ENCODE measurements around the gene PAPPA2.

The PAPPA2 gene

DNA sequence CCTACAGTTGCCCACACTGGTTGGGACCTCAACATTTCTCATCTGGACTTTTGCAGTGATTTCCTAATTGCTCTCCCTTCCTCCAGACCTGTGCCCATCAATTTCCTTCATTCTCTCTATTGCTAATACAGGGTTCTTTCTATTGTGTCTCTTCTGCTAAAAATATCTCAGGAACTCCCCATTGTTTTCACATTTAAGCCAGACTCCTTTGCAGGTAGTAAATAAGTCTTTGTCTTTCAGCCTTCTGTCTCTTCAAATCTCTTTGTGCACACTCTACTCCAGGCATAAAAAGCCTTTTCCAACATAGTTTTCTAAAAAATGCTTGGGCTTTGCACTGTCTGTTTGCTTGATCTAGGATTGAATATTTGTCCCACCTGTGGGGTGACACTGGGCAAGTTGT lies 340.6 kb downstream of the PAPPA2 start:
- DNase-seq (ENCODE audit: low read depth) = no peak

- DNase-seq (ENCODE audit: low read depth) = no peak
Observed at GRCh38 chr1:176809292-176809691, 346.3 kb downstream of the PAPPA2 start.

DNA sequence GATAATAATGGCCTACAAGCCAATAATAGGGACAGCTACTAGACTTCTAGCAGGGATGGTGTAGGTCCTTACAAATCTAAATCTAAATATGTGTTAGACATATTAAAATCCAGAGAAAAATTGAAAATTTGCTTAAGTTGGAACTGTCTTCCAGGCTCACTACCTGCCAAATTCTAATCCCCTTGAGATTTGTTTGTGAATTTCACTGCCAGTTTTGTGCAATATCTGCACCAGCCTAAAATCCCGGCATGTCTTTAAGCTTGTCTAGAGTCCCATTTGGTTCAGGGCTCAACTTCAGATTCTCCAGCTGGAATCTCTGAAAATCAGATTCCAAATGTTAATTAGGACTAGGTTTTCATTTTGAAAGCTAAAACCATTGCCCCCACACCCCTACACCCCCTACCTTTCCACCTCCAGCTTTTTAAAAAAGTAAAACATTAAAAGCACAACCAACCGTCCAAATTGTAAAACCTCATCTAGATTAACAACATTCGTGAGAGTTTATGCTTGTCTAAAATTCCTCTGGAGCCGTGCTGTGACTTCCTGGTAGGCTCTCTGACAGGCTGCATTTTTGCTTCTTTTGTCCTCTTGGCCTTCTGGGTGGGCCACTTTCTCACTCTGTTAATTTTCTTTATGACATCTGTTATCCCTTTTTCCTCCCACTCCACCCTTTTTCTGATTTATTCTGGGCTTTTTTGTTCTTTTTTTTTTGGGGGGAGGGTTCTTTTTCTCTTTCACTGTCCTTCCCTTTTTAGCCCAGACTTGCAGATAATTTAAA lies 348.7 kb downstream of the PAPPA2 start:
- DNase-seq (ENCODE audit: low read depth) = no peak

DNA sequence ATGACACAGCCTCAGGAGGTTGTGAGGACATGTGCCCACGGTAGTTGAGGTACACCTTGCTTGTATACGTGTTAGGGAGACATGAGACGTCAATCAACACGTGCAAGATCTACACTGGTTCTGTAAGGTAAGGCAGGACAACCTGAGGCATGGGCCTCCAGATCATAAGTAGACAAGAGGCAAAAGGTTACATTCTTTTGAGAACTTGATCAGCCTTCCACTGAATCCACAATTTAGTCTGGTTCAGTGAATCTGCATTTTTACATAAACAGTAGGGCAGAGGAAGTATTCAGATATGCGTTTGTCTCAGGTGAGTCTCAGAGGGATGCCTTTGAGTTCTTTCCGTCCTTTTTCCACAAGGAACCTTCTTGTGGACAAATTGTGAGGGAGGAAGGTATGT lies 352.6 kb downstream of the PAPPA2 start:
- DNase-seq (ENCODE audit: low read depth) = no peak

- no peak for DNase-seq (ENCODE audit: low read depth)
Observed at GRCh38 chr1:176816232-176816631, 353.3 kb downstream of the PAPPA2 start.

- DNase-seq (ENCODE audit: low read depth) = no peak
Observed at GRCh38 chr1:176820391-176821031, 357.5 kb downstream of the PAPPA2 start.

DNA sequence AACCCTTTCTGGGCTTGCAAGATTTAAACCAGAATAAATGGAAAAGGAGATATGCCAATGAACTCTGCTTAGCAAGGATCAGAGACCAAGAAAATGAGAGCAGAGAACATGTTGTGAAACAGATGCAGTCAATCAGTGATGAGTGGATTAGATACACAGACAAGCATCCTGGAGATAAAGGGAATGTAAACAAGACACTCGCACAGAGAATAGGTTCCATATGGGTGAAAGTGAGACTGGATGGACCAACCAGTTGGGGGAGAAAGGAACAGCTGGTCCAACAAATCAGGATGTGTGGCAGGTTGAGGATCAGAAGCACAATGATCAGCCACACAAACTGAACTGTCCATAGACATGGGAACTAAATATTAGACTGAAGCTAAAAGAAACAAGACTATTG lies 363.3 kb downstream of the PAPPA2 start:
- DNase-seq (ENCODE audit: low read depth) = no peak

- DNase-seq (ENCODE audit: low read depth) = no peak
Observed at GRCh38 chr1:176829261-176829660, 366.3 kb downstream of the PAPPA2 start.

DNA sequence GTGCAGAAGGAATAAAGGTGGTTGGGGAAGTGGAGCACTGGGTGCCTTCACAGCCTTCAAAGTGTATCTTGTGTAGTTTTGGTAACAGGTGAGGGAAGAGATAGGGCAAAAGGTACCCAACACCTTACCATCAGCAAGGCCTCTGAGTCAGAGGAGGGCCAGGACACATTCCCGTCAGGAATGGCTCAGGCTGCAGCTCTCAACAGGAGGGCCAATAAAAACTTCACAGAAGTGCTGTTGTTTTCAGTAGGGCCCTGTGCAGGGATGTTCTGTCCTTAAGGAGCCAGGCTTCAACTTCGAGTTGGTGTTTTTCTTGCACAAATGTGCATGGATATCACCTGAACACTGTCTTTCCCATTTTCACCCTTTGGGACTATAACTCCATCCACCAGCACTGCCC lies 368.2 kb downstream of the PAPPA2 start:
- DNase-seq (ENCODE audit: low read depth) = no peak

- no peak for DNase-seq (ENCODE audit: low read depth)
Observed at GRCh38 chr1:176837708-176838107, 374.7 kb downstream of the PAPPA2 start.

DNA sequence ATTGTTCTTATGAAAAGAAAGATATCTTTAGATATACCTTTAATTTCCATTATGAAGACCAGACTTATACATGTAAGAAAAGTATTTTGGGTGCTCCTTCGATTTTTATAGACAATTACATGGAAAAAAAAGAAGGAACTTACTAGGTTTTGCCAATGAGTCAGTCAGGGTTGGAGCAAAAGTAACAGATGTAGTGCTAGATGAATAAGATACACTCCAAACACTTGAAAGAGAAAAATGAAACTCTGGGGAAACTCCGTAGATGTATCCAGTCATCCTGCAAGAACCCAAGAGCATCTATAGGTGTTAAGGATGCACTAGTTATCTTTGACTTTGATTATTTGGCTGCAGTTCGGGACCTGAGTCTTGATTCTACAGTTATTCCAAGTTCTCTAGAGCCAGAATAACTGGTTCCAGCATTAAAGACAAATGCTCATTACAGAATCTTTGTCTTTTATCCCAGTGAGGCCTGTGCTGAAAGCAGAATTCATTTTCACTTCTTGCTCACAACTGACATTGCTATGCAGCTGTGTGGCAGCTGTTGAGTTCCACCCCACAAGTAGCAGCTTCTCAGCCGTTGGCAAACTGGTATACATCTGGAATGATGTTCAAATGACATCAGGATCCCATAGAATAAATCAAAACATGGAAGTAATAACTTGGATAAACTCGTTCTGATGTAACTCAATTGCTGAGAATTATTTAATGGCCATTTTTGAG lies 375.5 kb downstream of the PAPPA2 start:
- no peak for DNase-seq (ENCODE audit: low read depth)

DNA sequence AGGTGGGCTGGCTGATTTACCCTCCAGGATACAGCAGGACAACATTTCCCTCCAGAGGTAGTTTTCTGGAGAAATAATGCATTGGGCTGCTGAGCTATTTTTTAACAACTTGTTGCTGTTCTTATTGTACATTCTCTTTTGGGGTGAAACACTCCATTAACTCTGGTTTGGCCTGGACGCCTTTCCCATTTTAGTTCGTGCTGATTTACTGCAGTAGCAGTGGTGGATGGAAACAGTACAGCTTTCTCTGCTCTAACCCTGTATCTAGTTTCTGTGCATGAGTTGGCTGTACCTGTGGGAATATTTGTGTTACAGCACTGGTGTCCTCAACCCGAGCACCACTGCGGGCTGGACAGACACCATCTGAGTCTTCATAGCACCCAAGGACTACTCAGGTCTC lies 376.2 kb downstream of the PAPPA2 start:
- DNase-seq (ENCODE audit: low read depth) = no peak

DNA sequence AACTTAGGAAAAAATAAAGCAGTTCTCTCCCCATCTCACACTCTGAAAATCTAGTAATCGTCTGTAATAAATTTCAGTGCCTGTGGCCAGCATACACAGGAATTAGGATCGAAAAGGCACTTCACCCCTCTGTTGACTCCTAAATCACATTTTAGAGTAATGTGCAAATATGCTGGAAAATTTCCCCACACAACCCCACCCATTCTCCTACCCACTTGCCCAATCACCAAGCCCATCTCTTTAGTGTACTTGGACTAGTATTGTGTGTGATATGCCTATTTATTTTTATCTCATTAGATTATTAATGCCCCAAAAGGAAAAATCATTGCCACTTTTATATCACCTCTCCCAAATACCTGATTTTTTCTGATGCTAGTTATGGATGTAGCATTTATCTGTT lies 378.3 kb downstream of the PAPPA2 start:
- no peak for DNase-seq (ENCODE audit: low read depth)

- no peak for DNase-seq (ENCODE audit: low read depth)
Observed at GRCh38 chr1:176843352-176844297, 380.6 kb downstream of the PAPPA2 start.

GRCh38 chr1:176847052-176847451 lies 384.1 kb downstream of the PAPPA2 start:
- DNase-seq (ENCODE audit: low read depth) = no peak

- DNase-seq (ENCODE audit: low read depth) = no peak
Observed at GRCh38 chr1:176849281-176849680, 386.3 kb downstream of the PAPPA2 start.

DNA sequence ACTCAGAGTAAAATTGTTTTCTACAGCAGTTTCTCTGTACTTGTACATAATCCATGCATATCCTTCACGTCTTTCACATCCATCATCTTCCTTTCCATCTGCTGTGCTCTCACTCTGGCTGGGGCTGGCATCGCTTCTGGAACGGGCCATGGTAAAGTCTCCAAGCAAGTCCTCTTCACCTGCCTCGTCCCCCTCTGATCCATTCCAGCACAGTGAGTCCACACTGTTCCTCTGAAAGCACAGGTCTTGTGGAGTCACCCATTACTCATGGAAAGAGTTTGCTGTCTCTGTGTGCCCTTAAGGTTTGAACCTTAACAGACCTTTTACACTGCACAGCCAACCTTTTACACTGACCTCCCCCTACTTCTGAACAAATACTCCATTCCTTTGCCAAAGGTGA lies 387.9 kb downstream of the PAPPA2 start:
- no peak for DNase-seq (ENCODE audit: low read depth)

- DNase-seq (ENCODE audit: low read depth) = no peak
Observed at GRCh38 chr1:176852124-176852523, 389.1 kb downstream of the PAPPA2 start.

- no peak for DNase-seq (ENCODE audit: low read depth)
Observed at GRCh38 chr1:176853503-176853902, 390.5 kb downstream of the PAPPA2 start.

- no peak for DNase-seq (ENCODE audit: low read depth)
Observed at GRCh38 chr1:176854121-176854520, 391.1 kb downstream of the PAPPA2 start.

DNA sequence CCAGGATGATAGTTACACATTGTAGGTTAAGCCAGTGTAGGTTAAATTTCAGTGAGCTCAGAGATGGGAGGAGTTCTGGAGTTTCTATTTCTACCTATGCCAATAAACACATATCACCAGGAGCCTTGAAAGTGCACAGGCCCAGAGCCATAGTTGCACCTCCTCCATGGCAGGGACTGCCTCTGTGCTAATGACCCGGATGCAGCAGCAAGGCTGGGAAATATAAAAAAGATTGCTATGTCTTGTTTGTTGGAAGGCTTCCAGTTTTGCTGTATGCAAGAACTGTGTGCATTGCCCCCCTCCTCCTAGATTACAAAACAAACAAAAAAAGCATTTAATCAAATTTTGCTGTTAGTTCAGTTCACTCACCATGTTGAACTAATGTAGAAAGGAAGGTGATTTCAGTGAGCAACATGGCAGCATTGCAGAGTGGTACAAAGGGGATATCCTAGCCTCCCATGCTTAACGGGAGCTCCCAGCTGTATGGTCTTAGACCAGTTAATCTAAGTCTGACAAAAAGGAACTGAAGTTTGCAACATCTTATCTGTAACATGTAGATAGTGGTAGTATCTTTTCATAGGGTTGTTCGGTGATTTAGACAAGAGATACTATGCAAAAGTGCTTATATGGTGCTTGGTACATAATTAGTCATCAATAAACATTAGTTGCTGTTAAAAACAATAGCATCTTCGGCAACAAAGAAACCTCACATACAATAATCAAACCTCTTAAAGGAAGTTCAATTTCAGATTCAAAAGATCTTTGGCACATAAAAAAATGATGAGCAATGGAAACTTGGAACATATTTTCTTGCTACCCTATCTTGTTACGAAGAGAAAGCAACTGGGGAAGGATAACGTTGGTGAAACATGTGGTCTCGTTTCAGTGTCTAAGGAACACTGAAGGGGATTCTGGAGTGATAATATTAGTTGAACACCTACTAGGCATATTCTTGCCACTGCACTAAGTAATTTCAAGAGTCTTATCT lies 392.1 kb downstream of the PAPPA2 start:
- DNase-seq (ENCODE audit: low read depth) = no peak
